ENCODE results near the gene TRIM50.
"Not testable (repeated sequence)": the region's sequence is repeated elsewhere in the genome, so short reads cannot be mapped to it uniquely, and the experiment has no call there.

- not testable (repeated sequence) for TF ChIP-seq CTCF (IDR thresholded peaks at IDR 0.05); ZFX (IDR thresholded peaks at IDR 0.05; ENCODE audit: borderline replicate concordance)
These were observed 61.0 kb downstream of the TRIM50 start for GRCh38 chr7:73266719-73267368.
